ENCODE results near the gene POP5. TPM values are rescaled to one million over a fixed set of nuclear protein-coding genes. Genes with fewer than 3 reads are reported as not detected.

Gene POP5
- total RNA-seq, 1 donor from 2014 or later: 48.3 TPM

- TF ChIP-seq, protein P1, sequence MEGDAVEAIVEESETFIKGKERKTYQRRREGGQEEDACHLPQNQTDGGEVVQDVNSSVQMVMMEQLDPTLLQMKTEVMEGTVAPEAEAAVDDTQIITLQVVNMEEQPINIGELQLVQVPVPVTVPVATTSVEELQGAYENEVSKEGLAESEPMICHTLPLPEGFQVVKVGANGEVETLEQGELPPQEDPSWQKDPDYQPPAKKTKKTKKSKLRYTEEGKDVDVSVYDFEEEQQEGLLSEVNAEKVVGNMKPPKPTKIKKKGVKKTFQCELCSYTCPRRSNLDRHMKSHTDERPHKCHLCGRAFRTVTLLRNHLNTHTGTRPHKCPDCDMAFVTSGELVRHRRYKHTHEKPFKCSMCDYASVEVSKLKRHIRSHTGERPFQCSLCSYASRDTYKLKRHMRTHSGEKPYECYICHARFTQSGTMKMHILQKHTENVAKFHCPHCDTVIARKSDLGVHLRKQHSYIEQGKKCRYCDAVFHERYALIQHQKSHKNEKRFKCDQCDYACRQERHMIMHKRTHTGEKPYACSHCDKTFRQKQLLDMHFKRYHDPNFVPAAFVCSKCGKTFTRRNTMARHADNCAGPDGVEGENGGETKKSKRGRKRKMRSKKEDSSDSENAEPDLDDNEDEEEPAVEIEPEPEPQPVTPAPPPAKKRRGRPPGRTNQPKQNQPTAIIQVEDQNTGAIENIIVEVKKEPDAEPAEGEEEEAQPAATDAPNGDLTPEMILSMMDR (IDR thresholded peaks at IDR 0.05; ENCODE audit: borderline replicate concordance): no peak
- no peak for DNase-seq
- Histone ChIP-seq H3K36me3 (no peaks in the 10 kb centered on the region), H3K4me3 (no peak overlapping the region), H3K9me3 (replicated peaks) (no peaks in the 10 kb centered on the region), H3K27me3 (ENCODE audit: low read depth) (no peaks in the 10 kb centered on the region), H3K4me1 (peaks cover 19% of the 10 kb centered on the region), H3K27ac (replicated peaks) (peak overlapping the region; percentile 92)
- intact Hi-C loops (cut with micrococcal nuclease): no loop called here
These were observed 9.7 kb upstream of the POP5 start for GRCh38 chr12:120590741-120591407.

- peak; percentile 88 for DNase-seq
- TF ChIP-seq, protein P1 (IDR thresholded peaks at IDR 0.05; ENCODE audit: borderline replicate concordance): no peak
- Histone ChIP-seq H3K27ac (replicated peaks) (peak overlapping the region; percentile 92), H3K4me3 (no peak overlapping the region), H3K36me3 (no peaks in the 10 kb centered on the region), H3K27me3 (ENCODE audit: low read depth) (no peaks in the 10 kb centered on the region), H3K9me3 (replicated peaks) (no peaks in the 10 kb centered on the region), H3K4me1 (peaks cover 27% of the 10 kb centered on the region)
- intact Hi-C loops (cut with micrococcal nuclease): loop anchor here (5.0 kb wide), 1 partner anchor 58 kb away; no protein-coding TSS in a partner anchor
These were observed 8.0 kb upstream of the POP5 start for GRCh38 chr12:120588948-120589930.

- TF ChIP-seq, protein P1 (IDR thresholded peaks at IDR 0.05; ENCODE audit: borderline replicate concordance): no peak
- Histone ChIP-seq H3K27ac (replicated peaks) (peak overlapping the region; percentile 92), H3K36me3 (no peaks in the 10 kb centered on the region), H3K4me3 (no peak overlapping the region), H3K27me3 (ENCODE audit: low read depth) (no peaks in the 10 kb centered on the region), H3K4me1 (peaks cover 36% of the 10 kb centered on the region), H3K9me3 (replicated peaks) (no peaks in the 10 kb centered on the region)
- no peak for DNase-seq
- intact Hi-C loops (cut with micrococcal nuclease): loop anchor here (5.0 kb wide), 1 partner anchor 59 kb away; no protein-coding TSS in a partner anchor
These were observed 7.2 kb upstream of the POP5 start for GRCh38 chr12:120588371-120588770.

GRCh38 chr12:120586860-120587259, 5.7 kb upstream of the POP5 start:
- H3K4me1 ChIP-seq: peaks cover 44% of the 10 kb centered on the region
- DNase-seq: no peak
- intact Hi-C loops (cut with micrococcal nuclease): loop anchor here (5.0 kb wide), 1 partner anchor 60 kb away; no protein-coding TSS in a partner anchor

GRCh38 chr12:120586206-120586605, 5.0 kb upstream of the POP5 start:
- no peak overlapping the region for H3K4me3 ChIP-seq
- no peaks in the 10 kb centered on the region for H3K9me3 ChIP-seq (replicated peaks)
- H3K27ac ChIP-seq (replicated peaks): no peak overlapping the region
- DNase-seq: no peak
- TF ChIP-seq, protein P1 (IDR thresholded peaks at IDR 0.05; ENCODE audit: borderline replicate concordance): no peak
- H3K4me1 ChIP-seq: peaks cover 48% of the 10 kb centered on the region
- H3K27me3 ChIP-seq (ENCODE audit: low read depth): no peaks in the 10 kb centered on the region
- intact Hi-C loops (cut with micrococcal nuclease): loop anchor here (5.0 kb wide), 1 partner anchor 61 kb away; no protein-coding TSS in a partner anchor
- H3K36me3 ChIP-seq: no peaks in the 10 kb centered on the region

More at GRCh38 chr12:120586860-120587259, 5.7 kb upstream of the POP5 start:
- H3K36me3 ChIP-seq: no peaks in the 10 kb centered on the region
- H3K27me3 ChIP-seq (ENCODE audit: low read depth): no peaks in the 10 kb centered on the region
- TF ChIP-seq, protein P1 (IDR thresholded peaks at IDR 0.05; ENCODE audit: borderline replicate concordance): no peak
- H3K4me3 ChIP-seq: no peak overlapping the region
- H3K9me3 ChIP-seq (replicated peaks): no peaks in the 10 kb centered on the region
- H3K27ac ChIP-seq (replicated peaks): no peak overlapping the region
